DMS153 treated with DMSO at 0.1 percent for 48 hours (cell line): ENCODE measurements around the gene CACNA1D.
A peak's percentile ranks its signal among the peaks of the same experiment; 100 is the strongest.

ENCODE experiments used
- DNase-seq: peaks from one replicate; lab custom pipeline; 2025; ENCODE audit not compliant: unreplicated experiment; lab: John Stamatoyannopoulos, UW

CACNA1D gene

DNA sequence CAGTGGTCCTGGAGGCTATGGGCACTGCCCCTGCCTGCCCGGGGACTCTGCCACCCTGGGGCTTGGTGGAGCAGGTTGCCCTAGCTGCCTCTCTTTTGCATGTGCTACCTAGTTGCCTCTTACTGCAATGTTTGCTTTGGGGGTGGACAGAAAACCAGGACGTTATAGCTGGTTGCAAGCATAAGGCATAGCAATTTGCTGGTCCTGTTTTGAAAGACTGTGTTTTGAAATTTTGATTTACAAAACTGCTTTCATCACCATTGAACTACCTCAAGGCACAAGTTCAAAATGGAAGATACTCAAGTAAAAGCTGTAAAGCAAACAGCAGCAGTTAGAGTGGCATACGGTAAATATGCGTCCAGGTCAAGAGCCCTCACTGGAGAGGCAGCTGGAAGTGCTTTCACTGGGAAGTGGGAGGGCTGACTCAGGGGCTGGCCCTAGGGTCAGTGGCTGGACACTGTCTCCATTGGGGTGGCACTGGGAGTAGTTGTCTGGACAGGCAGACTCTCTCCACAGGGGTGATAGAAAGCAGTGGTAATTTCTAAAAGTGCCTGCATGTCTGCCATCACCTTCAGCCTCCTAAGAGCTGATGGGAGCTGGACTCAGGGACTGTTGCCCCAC, 213.7 kb downstream of the CACNA1D start:
- DNase-seq = peak; percentile 4

DNA sequence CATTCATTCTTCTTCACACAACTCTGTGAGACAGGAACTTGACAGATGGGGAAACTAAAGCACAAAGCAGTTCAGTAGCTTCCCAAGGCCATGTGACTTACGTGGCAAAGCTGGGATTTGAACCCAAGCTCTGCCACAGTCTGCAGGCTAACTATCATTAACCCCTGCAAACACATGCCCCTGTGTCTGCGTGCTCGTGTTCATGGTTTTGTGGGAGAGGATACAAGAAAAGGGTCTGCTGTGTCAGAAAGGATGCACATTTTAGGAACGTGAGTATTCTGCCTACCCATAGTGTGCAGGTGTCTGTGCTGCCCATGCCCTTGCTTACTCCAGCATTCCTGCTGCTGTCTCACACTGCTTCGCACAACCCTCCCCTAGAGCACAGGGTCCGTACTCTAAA, 214.8 kb downstream of the CACNA1D start:
- DNase-seq = no peak

DNA sequence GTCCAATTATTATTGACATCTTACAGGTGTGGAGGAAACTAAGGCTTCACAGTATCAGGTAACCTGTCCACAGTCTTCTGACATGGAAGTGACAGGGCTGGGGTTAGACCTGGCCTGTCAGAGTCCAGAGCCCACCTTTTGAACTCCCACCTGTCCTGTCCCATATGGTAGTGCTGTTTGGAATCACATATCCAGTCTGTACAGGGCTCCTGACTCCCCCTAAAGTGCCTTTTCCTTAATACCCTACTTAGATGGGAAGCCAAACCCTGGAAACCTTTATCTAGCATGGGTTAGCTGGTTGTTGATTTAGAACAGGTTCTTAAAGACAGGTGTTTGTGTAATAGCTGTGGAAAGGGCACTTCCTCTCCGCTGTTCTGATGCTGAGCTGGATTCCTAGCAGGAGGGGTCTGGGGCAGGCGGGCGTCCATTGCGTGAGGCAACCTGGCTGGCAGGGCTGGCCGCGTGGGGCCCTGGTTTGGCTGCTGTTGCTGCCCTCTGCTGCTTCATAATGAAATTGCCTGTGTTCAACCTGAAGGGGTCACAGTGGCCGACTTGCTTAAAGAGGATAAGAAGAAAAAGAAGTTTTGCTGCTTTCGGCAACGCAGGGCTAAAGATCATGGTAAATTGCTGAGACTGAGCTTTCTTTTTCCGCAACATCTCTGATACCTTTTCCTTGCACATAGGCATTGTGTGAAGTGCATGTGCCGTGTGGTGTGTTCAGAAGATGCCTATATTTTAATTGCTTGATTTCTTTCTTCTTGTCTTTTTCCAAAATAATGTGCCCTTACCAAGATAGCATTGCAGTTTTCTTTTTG, 215.7 kb downstream of the CACNA1D start:
- DNase-seq = peak; percentile 13

DNA sequence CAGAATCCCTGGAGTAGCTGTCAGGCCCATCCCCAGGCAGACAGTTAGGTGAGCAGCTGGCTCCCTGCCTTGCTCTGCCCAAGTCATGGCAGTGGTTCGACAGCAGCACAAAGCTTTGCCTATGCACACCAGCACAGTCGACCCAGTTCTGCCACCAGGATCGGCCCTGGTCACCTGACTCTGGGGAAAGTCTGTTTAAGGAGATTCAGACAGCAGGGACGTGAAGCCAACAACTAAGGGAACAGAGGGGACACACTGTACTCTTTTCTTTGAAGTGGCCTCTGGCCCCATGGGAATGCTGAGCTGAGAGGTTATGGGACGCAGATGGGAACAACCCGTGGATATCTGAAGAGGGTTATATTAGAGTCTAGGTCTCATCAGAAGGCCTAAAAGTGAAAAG, 217.0 kb downstream of the CACNA1D start:
- DNase-seq = no peak

DNA sequence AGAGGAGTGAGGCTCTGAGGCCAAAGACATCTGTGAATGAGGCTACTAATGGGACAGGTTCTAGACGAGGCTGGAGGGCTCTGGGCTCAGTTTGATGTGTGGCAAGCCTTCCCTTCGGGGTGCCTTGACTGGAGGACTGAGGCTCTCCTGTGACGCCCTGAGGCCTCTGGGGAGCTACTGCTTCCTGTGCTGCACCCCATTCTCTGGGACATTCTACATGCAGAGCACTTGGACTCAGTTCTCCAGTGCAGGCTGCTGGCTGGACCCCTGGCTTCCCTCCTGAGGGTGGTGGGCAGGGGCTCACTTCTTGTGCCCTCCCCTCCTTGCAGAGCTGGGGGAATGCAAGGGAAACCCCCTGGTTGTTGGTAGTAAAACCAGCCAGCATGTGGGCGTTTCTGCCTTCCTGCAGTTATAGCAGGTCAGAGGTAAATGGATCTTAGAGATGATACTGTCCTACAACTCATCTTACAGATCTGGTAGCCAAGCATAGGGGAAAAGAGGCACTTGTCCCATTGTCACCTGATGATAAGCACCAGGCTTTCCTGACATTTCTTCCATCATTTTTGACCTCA, 218.5 kb downstream of the CACNA1D start:
- DNase-seq = no peak

DNA sequence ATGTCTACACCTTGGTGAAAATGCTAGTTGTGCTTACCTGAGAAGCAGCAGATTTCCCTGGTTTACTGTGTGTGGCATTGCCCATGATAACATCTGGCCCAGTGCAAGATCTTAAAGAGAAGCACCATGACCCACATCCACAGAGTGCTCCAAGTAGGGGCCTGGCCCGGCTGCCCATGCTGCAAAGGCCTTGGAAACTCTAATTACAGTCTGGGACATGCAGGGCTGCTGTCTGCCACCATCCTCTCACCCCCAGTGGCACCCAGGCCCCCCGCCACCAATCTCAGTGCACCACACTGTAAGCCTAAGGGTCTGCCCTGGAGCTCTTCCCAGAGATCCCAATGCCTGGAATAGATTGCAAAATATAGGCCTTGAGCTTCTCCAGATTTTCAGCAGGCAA, 219.2 kb downstream of the CACNA1D start:
- DNase-seq = no peak

DNA sequence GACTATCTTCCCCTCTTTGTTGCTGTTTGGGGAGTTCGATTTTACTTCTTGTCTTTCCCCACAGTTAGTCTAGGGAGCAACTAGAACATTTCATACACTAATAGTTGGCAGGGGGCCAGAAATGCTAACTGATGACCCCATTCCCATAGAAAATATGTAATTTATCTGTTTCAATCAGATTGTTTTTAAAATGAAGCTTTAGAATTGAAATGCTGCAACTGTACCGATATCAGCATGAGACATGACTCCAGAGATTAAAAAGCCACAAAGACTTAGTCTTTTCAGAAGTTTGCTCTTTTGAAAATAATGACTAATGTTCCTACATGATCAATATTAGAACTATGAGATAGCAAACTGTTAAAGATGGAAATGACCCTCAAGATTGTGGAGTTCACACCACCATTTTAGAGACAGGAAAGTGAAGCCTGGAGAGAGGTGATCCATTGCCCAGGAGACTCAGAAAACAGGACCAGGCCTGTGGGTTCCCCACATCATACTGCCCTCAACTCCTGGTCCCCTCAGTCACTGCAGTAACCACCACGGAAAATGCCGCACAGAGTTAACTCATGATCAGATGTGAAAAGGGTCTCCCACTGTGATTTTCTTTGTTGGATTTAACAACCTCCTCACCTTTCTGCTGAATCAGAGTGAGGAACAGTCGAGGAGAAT, 221.5 kb downstream of the CACNA1D start:
- DNase-seq = no peak

DNA sequence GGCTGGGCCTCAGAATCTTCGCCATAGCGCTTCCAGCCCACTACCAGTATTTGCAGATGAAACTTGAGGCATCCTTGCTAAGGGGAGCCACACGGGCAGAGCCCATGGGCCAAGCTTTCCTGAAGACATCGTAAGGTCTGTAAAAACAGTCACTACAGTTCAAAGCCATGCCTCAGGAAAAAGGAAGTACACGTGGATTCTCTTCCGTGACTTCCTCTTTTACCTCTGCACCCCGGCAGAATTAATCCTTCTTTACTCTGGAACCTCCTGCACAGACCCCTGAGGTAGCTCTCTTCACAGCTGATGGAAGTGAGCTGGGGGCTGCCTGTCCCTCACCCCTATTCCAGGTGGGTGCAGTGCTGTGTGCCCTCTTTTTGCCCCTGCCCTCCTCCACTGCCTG, 222.6 kb downstream of the CACNA1D start:
- DNase-seq = no peak

DNA sequence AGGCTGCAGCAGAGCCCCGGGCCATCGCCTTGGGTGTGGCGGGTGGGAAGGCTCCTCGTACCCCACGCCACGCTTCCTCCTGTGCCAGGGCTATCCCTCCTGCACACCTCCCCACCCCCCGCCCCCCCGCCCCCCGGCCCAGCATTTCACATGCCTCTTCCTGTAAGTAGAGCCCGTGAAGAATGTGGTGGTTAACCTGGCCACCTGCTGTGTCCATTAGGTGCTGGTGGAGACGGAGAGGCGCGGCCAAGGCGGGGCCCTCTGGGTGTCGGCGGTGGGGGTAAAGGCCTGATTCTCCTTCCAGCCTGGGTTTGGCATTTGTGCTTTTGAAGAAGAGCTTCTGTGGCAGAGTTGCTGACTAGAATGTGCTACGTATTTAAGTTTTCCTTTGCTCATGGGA, 224.1 kb downstream of the CACNA1D start:
- no peak for DNase-seq

DNA sequence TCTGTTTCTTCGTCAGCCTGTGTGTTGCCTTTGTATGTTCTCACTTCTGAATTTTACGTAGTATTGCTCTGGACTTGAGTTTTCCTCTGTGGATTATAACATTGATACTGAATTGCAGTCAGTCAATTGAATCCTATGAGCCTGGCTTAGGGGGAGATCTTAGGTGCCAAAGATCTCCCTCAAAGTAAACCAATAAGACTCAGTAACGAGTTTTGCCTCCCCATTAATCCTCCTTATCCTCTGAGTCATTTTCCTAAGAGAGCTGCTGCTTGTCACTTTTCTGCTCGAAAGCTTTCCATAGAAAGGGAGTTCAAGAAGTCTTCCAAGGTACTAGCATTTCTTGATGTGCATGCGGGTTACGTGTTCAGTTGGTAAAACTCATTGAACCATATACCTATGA, 225.4 kb downstream of the CACNA1D start:
- DNase-seq = no peak

DNA sequence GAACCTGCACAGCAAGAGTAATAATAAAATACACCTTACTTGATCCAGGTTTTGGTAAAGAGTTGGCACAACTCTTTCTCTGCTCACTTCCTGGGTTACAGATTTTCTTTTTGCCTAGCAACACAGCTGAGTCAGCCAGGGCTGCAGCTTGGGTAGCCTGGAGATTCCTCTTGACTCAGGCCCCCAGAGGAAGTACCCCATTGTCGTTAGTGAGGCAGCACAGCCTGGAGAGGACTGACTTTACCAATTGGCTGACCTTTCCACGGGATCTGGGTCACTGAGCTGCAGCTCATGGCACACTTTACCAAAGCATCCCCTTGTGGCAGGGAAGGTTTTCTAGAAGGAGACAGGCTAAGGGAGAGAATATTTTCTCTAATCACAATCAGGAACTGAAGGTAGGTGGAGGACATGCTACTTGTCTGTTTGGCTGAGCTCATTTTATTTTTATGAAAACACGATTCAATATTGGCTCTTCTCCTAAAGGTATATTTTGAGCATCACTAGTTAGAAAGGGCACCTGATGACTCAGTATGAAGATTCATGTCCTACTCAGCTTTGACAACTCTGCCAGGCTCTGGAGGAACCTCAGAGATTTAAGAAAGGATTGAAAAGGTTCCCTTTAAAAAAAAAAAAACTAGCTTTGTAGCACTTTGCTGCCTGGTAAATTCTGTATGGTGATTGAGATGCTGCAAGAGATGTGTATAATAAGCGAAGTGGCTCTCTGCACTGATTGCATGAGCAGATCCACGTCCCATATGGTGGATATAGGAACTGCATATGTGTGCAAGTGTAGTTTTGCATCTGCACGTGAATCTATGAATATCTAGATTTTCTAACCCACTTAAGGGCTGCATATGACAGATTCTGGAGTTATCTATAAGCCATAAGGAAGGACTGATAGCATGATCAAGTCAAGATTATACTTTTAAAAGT, 227.0 kb downstream of the CACNA1D start:
- no peak for DNase-seq

DNA sequence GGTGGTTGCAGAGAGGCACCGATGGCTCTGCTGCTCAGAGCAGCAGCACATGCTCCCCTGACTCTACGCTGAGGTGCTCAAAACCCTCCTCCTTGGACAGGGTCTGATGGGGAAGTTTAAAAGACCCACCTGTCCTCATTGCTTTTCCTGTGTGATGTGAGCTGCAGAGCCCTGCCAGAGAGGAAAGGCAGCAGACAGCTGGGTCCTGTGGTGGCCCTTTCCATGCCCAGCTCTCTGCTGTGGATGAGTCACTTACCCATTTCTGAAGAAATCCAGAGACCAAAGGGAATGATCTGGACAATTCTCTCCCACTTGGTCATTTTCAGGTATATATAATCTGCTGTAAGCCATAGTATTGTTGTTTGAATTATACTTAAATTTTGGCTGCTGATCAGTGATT, 230.2 kb downstream of the CACNA1D start:
- DNase-seq = no peak

DNA sequence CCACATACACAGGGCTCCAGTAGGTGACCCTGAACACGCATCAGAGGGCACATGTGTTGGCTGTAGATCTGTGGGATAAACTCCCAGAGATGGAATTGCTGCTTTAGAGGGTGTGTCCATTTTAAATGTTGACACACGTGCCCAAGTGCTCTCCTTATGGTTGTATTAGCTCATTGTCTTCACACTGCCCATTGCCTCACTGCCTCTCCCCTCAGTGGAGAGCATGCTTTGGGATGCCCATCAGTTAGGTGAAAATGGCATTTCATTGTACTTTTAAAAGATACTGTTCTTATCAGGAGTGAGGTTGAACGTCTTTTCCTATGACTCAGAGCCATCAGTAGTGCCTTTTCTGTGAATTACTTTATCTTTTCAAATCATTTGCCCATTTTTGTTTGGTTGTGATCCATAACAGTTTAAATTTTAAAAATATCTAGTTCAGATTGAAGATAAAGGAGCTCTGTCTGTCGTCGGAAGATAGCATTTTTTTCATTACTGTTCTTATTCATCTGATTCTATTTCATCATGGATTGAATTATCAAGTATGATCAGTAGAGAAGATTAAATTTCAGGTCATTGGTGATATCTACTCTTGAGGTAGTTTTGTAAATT, 231.1 kb downstream of the CACNA1D start:
- no peak for DNase-seq

DNA sequence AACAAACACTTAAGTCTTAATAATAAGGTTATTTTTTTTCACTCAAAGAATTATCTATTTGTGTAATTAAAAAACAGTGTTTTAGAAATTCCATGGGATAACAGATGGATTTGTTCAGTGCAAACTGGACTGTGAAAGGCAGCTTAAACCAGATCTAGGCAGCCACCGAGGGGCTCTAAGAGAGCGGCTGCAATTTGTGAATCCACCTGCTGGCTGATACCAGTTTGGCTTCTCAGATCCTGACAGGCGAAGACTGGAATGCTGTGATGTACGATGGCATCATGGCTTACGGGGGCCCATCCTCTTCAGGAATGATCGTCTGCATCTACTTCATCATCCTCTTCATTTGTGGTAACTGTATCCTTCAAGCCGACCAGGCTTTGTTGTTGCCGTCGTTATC, 232.2 kb downstream of the CACNA1D start:
- no peak for DNase-seq

DNA sequence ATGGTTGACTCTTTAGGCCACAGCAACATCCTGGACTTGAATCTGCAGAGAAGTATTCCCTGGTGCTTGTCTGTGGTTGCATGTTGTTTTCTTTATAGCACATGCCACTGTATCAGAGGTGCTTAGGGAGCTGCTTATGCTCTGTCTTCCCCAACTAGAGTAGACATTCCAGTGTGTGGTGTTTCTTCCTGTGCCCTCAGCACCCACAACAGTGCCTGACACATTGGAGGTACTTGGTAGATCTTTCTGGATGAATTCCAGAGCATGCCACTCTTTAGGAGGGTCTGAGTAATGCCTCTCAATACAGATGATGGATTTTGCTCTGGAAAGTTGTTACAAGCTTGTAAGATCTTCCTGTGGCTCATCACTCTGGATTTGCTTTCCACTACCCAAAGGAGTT, 234.2 kb downstream of the CACNA1D start:
- no peak for DNase-seq

DNA sequence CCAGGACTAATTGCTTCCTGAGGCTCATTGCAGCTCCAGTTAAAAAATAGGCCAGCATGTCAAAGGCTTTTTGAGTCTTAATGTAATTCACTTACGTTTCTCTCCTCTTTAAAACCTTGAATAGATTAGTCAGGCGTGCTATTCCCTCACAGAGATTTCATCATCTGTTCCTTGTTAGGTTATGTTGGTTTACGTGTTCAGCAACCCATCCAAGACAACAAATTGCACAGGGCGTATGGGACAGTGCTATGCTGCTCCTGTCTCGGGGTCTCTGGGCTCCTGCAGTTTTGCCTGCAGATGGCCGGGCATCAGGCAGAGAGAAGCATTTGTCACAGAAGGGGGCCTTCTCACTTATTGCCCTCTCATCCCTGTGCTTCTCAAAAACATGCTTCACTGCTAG, 234.7 kb downstream of the CACNA1D start:
- no peak for DNase-seq

DNA sequence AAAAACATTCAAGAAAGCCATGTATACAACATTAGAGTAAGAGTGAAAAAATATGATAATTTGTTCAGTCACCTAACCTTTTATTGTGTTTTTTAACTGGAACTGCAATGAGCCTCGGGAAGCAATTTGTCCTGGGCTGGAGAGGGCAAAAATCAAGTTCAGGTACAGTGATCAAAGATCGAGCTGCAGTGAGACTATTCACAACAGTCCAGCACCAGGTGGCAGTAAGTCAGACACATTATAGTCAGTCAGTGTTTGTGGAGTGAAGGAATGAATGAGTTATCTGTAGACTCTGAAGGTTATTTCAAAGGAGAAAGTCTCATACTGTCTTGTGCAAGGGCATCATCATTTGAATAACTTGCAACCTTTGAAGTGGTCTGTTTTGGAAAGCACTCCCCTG, 235.2 kb downstream of the CACNA1D start:
- no peak for DNase-seq

DNA sequence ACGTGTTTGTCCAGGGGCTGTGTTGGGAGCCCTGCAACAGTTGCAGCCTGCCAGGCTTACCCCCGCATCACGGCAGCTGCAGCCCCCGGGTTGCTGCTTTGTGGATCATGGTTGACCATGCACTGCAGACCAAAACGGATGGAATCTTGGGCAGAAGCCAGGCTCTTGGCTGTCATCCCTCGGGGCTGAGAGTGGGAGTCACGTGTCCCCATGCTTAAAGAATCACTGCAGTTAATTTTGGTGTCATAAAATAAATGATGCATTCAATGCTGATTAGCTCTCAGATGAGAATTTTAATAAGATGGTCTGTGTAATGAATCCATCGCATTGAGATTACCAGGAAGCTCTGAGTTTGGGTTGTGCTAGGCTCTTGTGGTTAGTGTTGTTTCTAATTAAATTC, 236.2 kb downstream of the CACNA1D start:
- no peak for DNase-seq

DNA sequence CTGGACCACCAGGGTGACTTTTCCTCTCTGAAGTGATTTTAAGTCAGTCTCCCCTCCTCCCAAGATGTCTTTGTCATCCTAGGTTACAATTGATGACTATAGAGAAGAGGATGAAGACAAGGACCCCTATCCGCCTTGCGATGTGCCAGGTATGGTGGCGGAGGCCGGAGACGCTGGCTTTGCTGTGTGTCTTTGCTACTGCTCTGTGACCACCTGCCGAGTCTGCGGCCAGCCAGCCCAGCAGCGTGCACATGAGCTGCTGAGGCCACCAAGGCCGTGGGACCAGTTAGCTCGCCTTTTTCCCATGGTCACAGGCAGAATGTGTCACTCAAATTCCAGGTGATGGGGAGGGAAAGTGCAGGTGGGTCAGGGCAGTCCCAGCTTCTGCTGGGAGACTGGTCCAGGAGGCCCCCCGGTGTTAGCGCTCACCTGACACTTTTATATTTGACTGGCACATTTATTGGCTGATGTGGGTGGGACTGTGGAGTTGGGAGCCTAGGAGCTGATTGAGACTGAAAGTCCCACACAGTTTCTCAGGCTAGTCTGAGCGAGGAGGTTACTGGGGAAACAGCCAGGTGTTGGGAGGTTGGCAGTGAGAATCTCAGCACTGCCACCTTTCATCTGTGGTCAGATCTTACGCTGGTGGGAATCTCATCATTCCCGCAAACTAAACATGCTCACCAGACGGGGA, 237.7 kb downstream of the CACNA1D start:
- DNase-seq = no peak

DNA sequence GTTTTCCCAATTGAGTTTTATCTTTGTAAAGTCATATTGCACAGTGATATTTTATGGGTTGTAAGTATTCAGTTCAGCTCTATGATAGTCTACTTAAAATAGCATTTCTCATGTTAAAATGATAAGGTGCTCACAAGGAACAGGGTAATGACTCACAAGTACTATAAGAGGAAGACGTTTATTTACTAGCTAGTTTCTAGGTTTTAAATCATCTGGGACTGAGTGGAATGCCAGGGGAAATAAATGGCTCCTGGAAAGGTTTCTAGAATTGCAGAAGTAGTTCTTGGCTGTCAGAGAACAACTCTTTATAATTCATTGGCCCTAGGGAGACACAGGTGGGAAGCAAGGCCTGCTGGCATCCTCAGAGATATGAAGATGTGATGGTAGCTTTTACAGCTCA, 239.0 kb downstream of the CACNA1D start:
- DNase-seq = no peak
